Measurements from ENCODE around the gene PPP6R1. TPM values are rescaled to one million over a fixed set of nuclear protein-coding genes. Genes with fewer than 3 reads are reported as not detected.
A peak's percentile ranks its signal among the peaks of the same experiment; 100 is the strongest.

Gene PPP6R1
- polyA plus RNA-seq, 1 of the 3 experiments (the other 2 are of a cell fraction) = 47.8 TPM

DNA sequence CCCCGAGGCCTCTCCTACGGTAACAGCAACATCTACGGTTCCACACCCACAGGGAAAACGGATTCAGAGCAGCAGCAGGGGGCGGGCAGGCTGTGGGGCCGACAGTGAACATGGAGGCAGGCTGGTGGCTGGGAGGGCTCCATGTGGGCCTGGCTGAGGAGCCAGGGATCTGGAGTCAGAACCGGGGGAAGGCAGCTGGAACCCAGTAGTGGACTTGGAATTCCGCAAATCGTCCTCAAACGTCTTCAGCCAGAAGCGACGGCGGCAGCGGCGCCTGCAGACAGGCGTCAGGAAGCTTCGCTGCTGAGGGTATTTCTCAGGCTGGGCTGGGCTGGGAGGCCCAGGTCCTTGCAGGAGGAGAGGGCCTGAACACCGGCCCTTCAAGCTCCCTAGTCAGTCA is 32.0 kb downstream of the PPP6R1 start (continued):
- TF ChIP-seq SMC3 (IDR thresholded peaks at IDR 0.05; ENCODE audit: low read depth, low read length) (no peak), EZH2phosphoT487 (IDR thresholded peaks at IDR 0.05; ENCODE audit: borderline replicate concordance, low read depth) (no peak), NFIC (IDR thresholded peaks at IDR 0.05; ENCODE audit: borderline replicate concordance) (no peak)
- TF ChIP-seq, protein P1, sequence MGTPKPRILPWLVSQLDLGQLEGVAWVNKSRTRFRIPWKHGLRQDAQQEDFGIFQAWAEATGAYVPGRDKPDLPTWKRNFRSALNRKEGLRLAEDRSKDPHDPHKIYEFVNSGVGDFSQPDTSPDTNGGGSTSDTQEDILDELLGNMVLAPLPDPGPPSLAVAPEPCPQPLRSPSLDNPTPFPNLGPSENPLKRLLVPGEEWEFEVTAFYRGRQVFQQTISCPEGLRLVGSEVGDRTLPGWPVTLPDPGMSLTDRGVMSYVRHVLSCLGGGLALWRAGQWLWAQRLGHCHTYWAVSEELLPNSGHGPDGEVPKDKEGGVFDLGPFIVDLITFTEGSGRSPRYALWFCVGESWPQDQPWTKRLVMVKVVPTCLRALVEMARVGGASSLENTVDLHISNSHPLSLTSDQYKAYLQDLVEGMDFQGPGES (IDR thresholded peaks at IDR 0.05; ENCODE audit: low read depth, low read length) = no peak

DNA sequence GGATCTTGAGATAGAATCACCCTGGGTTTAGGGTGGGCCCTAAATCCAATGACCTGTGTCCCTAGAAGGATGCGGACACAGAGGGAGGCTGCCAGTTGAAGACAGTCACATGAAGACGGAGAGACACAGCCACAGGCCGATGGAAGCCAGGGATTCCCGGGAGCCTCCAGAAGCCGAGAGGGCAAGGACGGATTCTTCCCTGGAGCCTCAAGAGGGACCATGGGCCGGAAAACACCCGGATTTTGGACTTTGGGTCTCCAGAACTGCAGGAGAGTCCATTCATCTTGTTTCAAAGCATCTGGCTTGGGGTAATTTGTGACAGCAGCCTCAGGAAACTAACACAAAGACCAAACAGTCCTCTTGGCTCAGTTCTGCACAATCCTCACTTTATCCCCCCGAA is 32.5 kb downstream of the PPP6R1 start:
- H3K9ac ChIP-seq = no peak overlapping the region
- H3K9me2 ChIP-seq = no peaks in the 10 kb centered on the region
- H3F3A ChIP-seq (replicated peaks; ENCODE audit: insufficient read depth) = no peaks in the 10 kb centered on the region
- peaks cover 16% of the 10 kb centered on the region; the same call in 1 of the 2 replicates for H4K20me1 ChIP-seq (ENCODE audit: insufficient read depth)
- no peaks in the 10 kb centered on the region for H3K79me2 ChIP-seq (ENCODE audit: insufficient read depth)
- no peaks in the 10 kb centered on the region for H3K9me3 ChIP-seq
- H3K27me3 ChIP-seq (ENCODE audit: insufficient read depth) = no peaks in the 10 kb centered on the region
- ChIA-PET CTCF (interaction anchor here (1.3 kb wide), 1 partner anchor 75 kb away, joined by 5 read pairs; no protein-coding TSS in a partner anchor), POLR2A (no interaction called here)
- peak overlapping the region in 1 of 2 experiments; percentile 9; a peak in 1 of 4 replicates for H3K27ac ChIP-seq (ENCODE audit: low read depth in 2 of 2, low read length in 1 of 2)
- H3K4me3 ChIP-seq (ENCODE audit: low read depth in 2 of 2, low read length in 1 of 2) = no peak overlapping the region
- H3K4me2 ChIP-seq = no peak overlapping the region
- H3K4me1 ChIP-seq (ENCODE audit: control insufficient read depth in 1 of 2, insufficient read depth in 2 of 2, low read depth in 1 of 2, low read length in 1 of 2) = peaks cover 0 to 38% of the 10 kb centered on the region in 2 experiments; a peak in 1 of 4 replicates
- H3K36me3 ChIP-seq (replicated peaks in 1 of 2; ENCODE audit: control insufficient read depth in 1 of 2, insufficient read depth in 2 of 2, low read length in 1 of 2) = peaks cover 0 to 43% of the 10 kb centered on the region in 2 experiments
- H2AFZ ChIP-seq (ENCODE audit: low read depth) = no peak overlapping the region
- TF ChIP-seq RXRA (IDR thresholded peaks at IDR 0.05; ENCODE audit: borderline replicate concordance, low read depth) (no peak), GABPA (IDR thresholded peaks at IDR 0.05; ENCODE audit: low read depth) (no peak), CTCF (IDR thresholded peaks at IDR 0.05) (no peak), FOSL2 (IDR thresholded peaks at IDR 0.05; ENCODE audit: borderline replicate concordance, low read depth) (no peak), GATA2 (CRISPR knock-in tag; IDR thresholded peaks at IDR 0.05) (no peak), NFIC (IDR thresholded peaks at IDR 0.05; ENCODE audit: borderline replicate concordance) (no peak), EP300 (IDR thresholded peaks at IDR 0.05; ENCODE audit: borderline replicate concordance in 1 of 2, low read depth in 1 of 2, low read length in 1 of 2) (no peak), CHD2 (IDR thresholded peaks at IDR 0.05; ENCODE audit: low read length, partially characterized antibody) (no peak), FOXM1 (IDR thresholded peaks at IDR 0.05; ENCODE audit: low read depth) (no peak)
- TF ChIP-seq, protein P2, sequence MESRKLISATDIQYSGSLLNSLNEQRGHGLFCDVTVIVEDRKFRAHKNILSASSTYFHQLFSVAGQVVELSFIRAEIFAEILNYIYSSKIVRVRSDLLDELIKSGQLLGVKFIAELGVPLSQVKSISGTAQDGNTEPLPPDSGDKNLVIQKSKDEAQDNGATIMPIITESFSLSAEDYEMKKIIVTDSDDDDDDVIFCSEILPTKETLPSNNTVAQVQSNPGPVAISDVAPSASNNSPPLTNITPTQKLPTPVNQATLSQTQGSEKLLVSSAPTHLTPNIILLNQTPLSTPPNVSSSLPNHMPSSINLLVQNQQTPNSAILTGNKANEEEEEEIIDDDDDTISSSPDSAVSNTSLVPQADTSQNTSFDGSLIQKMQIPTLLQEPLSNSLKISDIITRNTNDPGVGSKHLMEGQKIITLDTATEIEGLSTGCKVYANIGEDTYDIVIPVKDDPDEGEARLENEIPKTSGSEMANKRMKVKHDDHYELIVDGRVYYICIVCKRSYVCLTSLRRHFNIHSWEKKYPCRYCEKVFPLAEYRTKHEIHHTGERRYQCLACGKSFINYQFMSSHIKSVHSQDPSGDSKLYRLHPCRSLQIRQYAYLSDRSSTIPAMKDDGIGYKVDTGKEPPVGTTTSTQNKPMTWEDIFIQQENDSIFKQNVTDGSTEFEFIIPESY (IDR thresholded peaks at IDR 0.05; ENCODE audit: borderline replicate concordance, low read depth) = no peak
- TF ChIP-seq, protein P3, sequence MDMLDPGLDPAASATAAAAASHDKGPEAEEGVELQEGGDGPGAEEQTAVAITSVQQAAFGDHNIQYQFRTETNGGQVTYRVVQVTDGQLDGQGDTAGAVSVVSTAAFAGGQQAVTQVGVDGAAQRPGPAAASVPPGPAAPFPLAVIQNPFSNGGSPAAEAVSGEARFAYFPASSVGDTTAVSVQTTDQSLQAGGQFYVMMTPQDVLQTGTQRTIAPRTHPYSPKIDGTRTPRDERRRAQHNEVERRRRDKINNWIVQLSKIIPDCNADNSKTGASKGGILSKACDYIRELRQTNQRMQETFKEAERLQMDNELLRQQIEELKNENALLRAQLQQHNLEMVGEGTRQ (IDR thresholded peaks at IDR 0.05; ENCODE audit: borderline replicate concordance, low read depth, low read length) = no peak
- TF ChIP-seq, protein P1 (IDR thresholded peaks at IDR 0.05; ENCODE audit: low read depth, low read length) = no peak
- WGBS (ENCODE audit: low lambda C conversion rate) = 89% methylated on average over 8 of the region's 9 CpGs
- no peak for DNase-seq

All from SK-N-SH (cell line).